ENCODE data around the gene PPP1R26.

The PPP1R26 gene

DNA sequence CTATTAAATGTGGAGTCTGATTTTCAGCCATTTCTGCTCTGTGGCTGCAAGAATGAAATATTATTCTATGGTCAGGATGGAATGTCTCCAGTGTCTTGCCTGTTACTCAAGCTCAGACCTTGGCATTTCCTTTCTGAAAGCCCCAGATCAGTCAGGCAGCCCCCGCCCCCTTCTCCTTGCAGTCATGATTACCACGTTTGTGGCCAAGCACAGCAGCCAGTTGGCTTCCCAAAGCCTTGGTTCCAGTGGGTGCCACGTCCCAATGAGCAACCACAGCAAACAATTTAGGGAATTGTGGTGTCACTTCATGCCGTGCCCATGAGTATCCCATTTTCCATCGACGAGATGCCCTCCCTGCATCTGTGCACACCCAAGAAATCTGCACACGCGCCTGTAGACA lies 56.6 kb downstream of the PPP1R26 start:
- TF ChIP-seq, protein P1, sequence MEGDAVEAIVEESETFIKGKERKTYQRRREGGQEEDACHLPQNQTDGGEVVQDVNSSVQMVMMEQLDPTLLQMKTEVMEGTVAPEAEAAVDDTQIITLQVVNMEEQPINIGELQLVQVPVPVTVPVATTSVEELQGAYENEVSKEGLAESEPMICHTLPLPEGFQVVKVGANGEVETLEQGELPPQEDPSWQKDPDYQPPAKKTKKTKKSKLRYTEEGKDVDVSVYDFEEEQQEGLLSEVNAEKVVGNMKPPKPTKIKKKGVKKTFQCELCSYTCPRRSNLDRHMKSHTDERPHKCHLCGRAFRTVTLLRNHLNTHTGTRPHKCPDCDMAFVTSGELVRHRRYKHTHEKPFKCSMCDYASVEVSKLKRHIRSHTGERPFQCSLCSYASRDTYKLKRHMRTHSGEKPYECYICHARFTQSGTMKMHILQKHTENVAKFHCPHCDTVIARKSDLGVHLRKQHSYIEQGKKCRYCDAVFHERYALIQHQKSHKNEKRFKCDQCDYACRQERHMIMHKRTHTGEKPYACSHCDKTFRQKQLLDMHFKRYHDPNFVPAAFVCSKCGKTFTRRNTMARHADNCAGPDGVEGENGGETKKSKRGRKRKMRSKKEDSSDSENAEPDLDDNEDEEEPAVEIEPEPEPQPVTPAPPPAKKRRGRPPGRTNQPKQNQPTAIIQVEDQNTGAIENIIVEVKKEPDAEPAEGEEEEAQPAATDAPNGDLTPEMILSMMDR (IDR thresholded peaks at IDR 0.05; ENCODE audit: unreplicated experiment in 3 of 3) = no peak
- no peaks in the 10 kb centered on the region for H3K9me3 Mint-ChIP-seq
- no peaks in the 10 kb centered on the region for H3K36me3 Mint-ChIP-seq (ENCODE audit: low read depth)
- no peak overlapping the region for H3K27ac Mint-ChIP-seq
- H3K4me1 Mint-ChIP-seq = no peaks in the 10 kb centered on the region
- no peak overlapping the region for H3K4me3 Mint-ChIP-seq
- H3K27me3 Mint-ChIP-seq (ENCODE audit: low read depth) = peaks cover 54% of the 10 kb centered on the region
